ENCODE data around the gene ACSS3. TPM values are rescaled to one million over a fixed set of nuclear protein-coding genes. Genes with fewer than 3 reads are reported as not detected.

Gene ACSS3
- total RNA-seq, 4 donors from 2014 or later = 78.1 to 106 (median 83.8) TPM

GRCh38 chr12:81263072-81263471 is 185.2 kb downstream of the ACSS3 start:
- Histone ChIP-seq H3K4me1 (no peaks in the 10 kb centered on the region), H3K4me3 (no peak overlapping the region), H3K27ac (no peak overlapping the region), H3K27me3 (no peaks in the 10 kb centered on the region), H3K9me3 (no peaks in the 10 kb centered on the region), H3K36me3 (no peaks in the 10 kb centered on the region)
- WGBS, 2 donors = 69 to 83% methylated on average over 2 of the region's 2 CpGs
- no peak for TF ChIP-seq EP300 (IDR thresholded peaks at IDR 0.05)
- no peak for TF ChIP-seq POLR2A (IDR thresholded peaks at IDR 0.05)
- no peak for TF ChIP-seq CTCF (IDR thresholded peaks at IDR 0.05)
- no peak for DNase-seq (ENCODE audit: low spot score in 2 of 2)

- Histone ChIP-seq H3K27ac (no peak overlapping the region), H3K4me1 (no peaks in the 10 kb centered on the region), H3K36me3 (no peaks in the 10 kb centered on the region), H3K9me3 (no peaks in the 10 kb centered on the region), H3K4me3 (no peak overlapping the region), H3K27me3 (no peaks in the 10 kb centered on the region)
- 96% methylated on average over 5 of the region's 5 CpGs for WGBS, 2 donors
- DNase-seq (ENCODE audit: low spot score in 2 of 2) = no peak
- no peak for TF ChIP-seq CTCF (IDR thresholded peaks at IDR 0.05)
Observed at GRCh38 chr12:81270385-81270784, 192.5 kb downstream of the ACSS3 start.

GRCh38 chr12:81274637-81275529 is 197.0 kb downstream of the ACSS3 start:
- H3K4me3 ChIP-seq = no peak overlapping the region
- H3K27ac ChIP-seq = no peak overlapping the region
- H3K9me3 ChIP-seq = no peaks in the 10 kb centered on the region
- no peaks in the 10 kb centered on the region for H3K36me3 ChIP-seq
- H3K4me1 ChIP-seq = no peaks in the 10 kb centered on the region
- TF ChIP-seq CTCF (IDR thresholded peaks at IDR 0.05) = no peak
- DNase-seq (ENCODE audit: low spot score in 2 of 2) = no peak
- WGBS, 2 donors = 75 to 89% methylated on average over 8 of the region's 8 CpGs
- no peaks in the 10 kb centered on the region for H3K27me3 ChIP-seq

- no peaks in the 10 kb centered on the region for H3K27me3 ChIP-seq
- no peak overlapping the region for H3K4me3 ChIP-seq
- 44 to 47% methylated on average over 3 of the region's 3 CpGs for WGBS, 2 donors
- H3K27ac ChIP-seq = no peak overlapping the region
- TF ChIP-seq EP300 (IDR thresholded peaks at IDR 0.05) = no peak
- no peak for TF ChIP-seq CTCF (IDR thresholded peaks at IDR 0.05)
- TF ChIP-seq POLR2A (IDR thresholded peaks at IDR 0.05) = no peak
- DNase-seq (ENCODE audit: low spot score in 2 of 2) = no peak
- no peaks in the 10 kb centered on the region for H3K36me3 ChIP-seq
- no peaks in the 10 kb centered on the region for H3K4me1 ChIP-seq
- H3K9me3 ChIP-seq = no peaks in the 10 kb centered on the region
Observed at GRCh38 chr12:81284137-81284536, 206.3 kb downstream of the ACSS3 start.

- no peak overlapping the region for H3K27ac ChIP-seq
- TF ChIP-seq CTCF (IDR thresholded peaks at IDR 0.05) = no peak
- no peak for TF ChIP-seq EP300 (IDR thresholded peaks at IDR 0.05)
- TF ChIP-seq POLR2A (IDR thresholded peaks at IDR 0.05) = no peak
- H3K4me1 ChIP-seq = no peaks in the 10 kb centered on the region
- DNase-seq (ENCODE audit: low spot score in 2 of 2) = no peak
- no peaks in the 10 kb centered on the region for H3K9me3 ChIP-seq
- H3K27me3 ChIP-seq = no peaks in the 10 kb centered on the region
- no peak overlapping the region for H3K4me3 ChIP-seq
- no peaks in the 10 kb centered on the region for H3K36me3 ChIP-seq
Observed at GRCh38 chr12:81288651-81289050, 210.8 kb downstream of the ACSS3 start.
